Purkinje cell (primary cell): ENCODE results near the gene ZNF549. TPM values are rescaled to one million over a fixed set of nuclear protein-coding genes. Genes with fewer than 3 reads are reported as not detected.

Experiments
- polyA plus RNA-seq: library from polyadenylated mRNA; unstranded; fragments of >200 nt; fragmentation: Nextera tagmentation; gene quantifications from 2 replicates; pipeline ENCODE4 v1.2.1, GENCODE V29; 2014

Gene ZNF549
- 2.5 and 3.0 TPM in 2 replicates for polyA plus RNA-seq

GRCh38 chr19:57527136-57527881 lies at the start of gene ZNF549:
Gene ZNF549, plus strand, starts transcription at chr19:57527356. Its CDS starts 218 bp downstream, at chr19:57527574.

GRCh38 chr19:57487477-57488298 lies 39.5 kb upstream of the ZNF549 start, which contains the start of gene ZNF419:
Gene ZNF419, plus strand, starts transcription at chr19:57487750. Its CDS starts 201 bp downstream, at chr19:57487951.

DNA sequence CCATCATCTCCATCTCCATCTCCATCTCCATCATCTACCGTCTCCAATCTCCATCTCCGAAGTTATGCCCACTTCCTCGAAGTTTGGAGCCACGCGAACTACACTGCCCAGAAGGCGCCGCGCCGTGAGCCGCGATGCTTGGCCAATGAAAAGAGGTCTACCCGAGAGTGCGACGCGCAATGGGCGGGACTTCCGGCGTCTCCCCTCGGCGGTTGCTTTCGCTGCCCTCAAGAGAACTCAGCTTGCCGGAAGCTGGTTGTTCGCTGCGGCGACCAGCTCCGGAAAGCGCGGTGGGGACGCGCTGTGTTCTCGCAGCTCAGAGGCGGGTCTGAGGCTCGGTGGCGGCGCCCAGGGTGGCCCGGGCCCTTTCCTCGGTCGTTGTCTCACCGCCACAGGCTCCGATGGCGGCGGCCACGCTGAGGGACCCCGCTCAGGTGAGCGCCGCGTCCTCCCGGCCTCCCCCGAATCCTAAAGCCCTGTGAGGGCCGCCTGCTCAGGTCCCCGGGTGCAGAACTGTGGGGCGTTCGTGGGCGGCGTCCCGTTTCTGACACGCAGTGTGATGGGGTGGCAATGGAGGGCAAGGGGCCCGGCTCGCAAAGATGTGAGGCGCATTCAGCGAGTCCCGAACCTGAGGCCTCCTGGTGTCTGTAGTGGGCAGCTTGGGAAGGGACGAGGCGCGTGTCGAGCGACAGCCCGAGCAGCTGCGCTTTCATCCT lies 27.3 kb upstream of the ZNF549 start, which contains the start of gene ZNF773:
TSS of gene ZNF773 (plus strand) at position 259 of the 716 bp plus-strand sequence. CDS start at position 402, 143 bp downstream.

DNA sequence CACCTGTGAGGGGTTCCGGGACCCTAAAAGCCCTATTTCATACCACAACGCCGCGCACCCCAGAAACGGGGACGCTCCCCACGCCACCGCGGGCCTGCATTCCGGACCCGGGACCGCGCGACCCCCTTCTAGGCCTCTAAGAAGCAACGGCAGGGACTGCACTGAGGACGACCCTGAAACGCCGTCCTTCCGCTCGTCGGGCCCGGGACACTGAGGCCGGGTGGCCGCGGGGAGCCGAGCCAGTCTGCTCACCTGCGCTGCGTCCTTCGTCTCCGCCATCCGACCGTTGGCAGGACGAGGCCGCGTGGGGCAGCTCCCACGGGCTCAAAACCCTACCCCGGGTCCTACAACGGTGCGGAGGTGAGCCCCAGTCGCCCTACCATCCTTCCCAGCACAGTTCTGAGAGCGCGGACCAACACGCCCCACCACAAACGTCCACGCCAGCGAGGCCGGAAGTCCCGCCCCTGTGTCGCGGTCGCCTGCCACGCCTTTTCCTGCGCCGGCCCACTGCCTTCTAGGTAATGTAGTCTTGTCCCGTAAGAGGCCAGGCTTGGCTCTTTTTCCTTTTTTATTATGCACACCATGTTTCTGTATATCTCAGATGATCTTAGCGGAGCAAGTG lies 32.4 kb downstream of the ZNF549 start, which contains the start of gene ZNF550:
TSS of gene ZNF550 (minus strand) at position 460 of the 622 bp plus-strand sequence. CDS start at position 279, 181 bp downstream.

DNA sequence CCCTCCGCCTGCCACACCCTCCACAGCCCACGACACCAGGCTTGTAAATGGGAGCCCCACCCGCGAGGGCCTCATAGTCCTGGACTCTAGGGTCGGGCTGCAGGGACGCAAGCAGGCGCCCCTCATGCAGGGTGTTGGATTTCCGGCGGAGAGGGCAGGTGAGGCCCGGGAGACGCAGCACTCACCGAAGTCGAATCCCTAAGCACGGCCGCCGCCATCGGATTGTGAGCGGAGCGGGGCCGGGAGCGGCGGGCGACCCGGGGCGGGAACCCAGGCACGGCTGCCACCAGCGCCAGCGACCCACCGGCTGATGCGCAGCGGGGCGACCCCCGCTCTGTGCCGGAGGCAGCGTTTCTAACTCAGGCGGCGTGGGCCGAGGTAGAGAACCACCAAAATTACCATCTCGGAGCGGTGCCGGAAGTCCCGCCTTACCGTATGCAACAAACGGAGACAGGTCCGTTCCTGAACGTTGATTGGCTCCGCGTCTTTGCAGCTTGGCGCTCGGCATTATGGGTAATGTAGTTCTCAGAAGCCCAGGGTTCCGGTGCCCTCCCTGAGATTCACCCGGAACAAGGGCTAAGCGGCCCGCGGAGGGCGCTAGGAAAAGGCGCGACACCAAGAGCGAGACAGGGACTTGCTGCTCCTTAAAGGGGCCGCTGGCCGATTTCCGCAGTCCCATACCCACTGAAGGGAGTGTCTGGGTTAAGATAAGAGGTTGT lies 51.5 kb downstream of the ZNF549 start, which contains the start of gene ZNF416:
TSS of gene ZNF416 (minus strand) at position 425 of the 719 bp plus-strand sequence. CDS start at position 218, 207 bp downstream.

GRCh38 chr19:57583521-57584416 lies 56.6 kb downstream of the ZNF549 start, which contains the start of gene ZIK1:
Gene ZIK1, plus strand, starts transcription at chr19:57584145. Its CDS starts 212 bp downstream, at chr19:57584357.

GRCh38 chr19:57599761-57600383 lies 72.7 kb downstream of the ZNF549 start, which contains the start of gene ZNF530:
Gene ZNF530, plus strand, starts transcription at chr19:57599885. Its CDS starts 4,461 bp downstream, at chr19:57604346.

Other genes starting within 250 kb of the ZNF549 start
- 6.3 and 9.1 TPM in 2 replicates for gene ZNF460, start 246.9 kb upstream of the ZNF549 start, polyA plus RNA-seq
- 1.0 and 1.2 TPM in 2 replicates for gene ZNF543, start 206.9 kb upstream of the ZNF549 start, polyA plus RNA-seq
- 1.7 and 3.0 TPM in 2 replicates for gene ZNF304, start 176.1 kb upstream of the ZNF549 start, polyA plus RNA-seq
- gene TRAPPC2B, start 163.8 kb upstream of the ZNF549 start, polyA plus RNA-seq, result 115 and 174 TPM in 2 replicates
- gene ZNF547, start 163.8 kb upstream of the ZNF549 start, polyA plus RNA-seq, result 7.0 and 8.8 TPM in 2 replicates
- gene ZNF548, start 137.5 kb upstream of the ZNF549 start, polyA plus RNA-seq, result 0.88 and 1.4 TPM in 2 replicates
- 3.6 and 9.0 TPM in 2 replicates for gene ZNF17, start 116.2 kb upstream of the ZNF549 start, polyA plus RNA-seq
- 6.2 and 14.8 TPM in 2 replicates for gene ZNF749, start 92.0 kb upstream of the ZNF549 start, polyA plus RNA-seq
- gene VN1R1, start 70.2 kb upstream of the ZNF549 start, polyA plus RNA-seq, result 1.3 and 2.1 TPM in 2 replicates
- 3.0 and 6.0 TPM in 2 replicates for gene ZNF772, start 49.8 kb upstream of the ZNF549 start, polyA plus RNA-seq
- 2.4 and 7.4 TPM in 2 replicates for gene ZNF419, start 39.6 kb upstream of the ZNF549 start, polyA plus RNA-seq
- 1.4 and 4.0 TPM in 2 replicates for gene ZNF773, start 27.4 kb upstream of the ZNF549 start, polyA plus RNA-seq
- 3.2 and 4.0 TPM in 2 replicates for gene ZNF550, start 32.5 kb downstream of the ZNF549 start, polyA plus RNA-seq
- gene ZNF416, start 51.6 kb downstream of the ZNF549 start, polyA plus RNA-seq, result 0.74 and 1.5 TPM in 2 replicates
- 2.0 and 2.3 TPM in 2 replicates for gene ZIK1, start 56.8 kb downstream of the ZNF549 start, polyA plus RNA-seq
- gene ZNF530, start 72.5 kb downstream of the ZNF549 start, polyA plus RNA-seq, result 5.2 and 5.9 TPM in 2 replicates
- gene ZNF134, start 86.9 kb downstream of the ZNF549 start, polyA plus RNA-seq, result 5.3 and 6.1 TPM in 2 replicates
- gene ZNF211, start 105.8 kb downstream of the ZNF549 start, polyA plus RNA-seq, result 2.0 and 4.7 TPM in 2 replicates
- gene ZSCAN4, start 141.6 kb downstream of the ZNF549 start, polyA plus RNA-seq, result not detected in 2 replicates
- gene ZNF551, start 154.6 kb downstream of the ZNF549 start, polyA plus RNA-seq, result 1.3 and 1.6 TPM in 2 replicates
- gene ZNF154, start 181.8 kb downstream of the ZNF549 start, polyA plus RNA-seq, result 1.8 and 3.3 TPM in 2 replicates
- 3.8 and 9.9 TPM in 2 replicates for gene ZNF671, start 200.3 kb downstream of the ZNF549 start, polyA plus RNA-seq
- gene ZNF776, start 219.5 kb downstream of the ZNF549 start, polyA plus RNA-seq, result 2.2 and 2.5 TPM in 2 replicates
- gene ZNF586, start 242.3 kb downstream of the ZNF549 start, polyA plus RNA-seq, result 1.1 and 3.2 TPM in 2 replicates